NCI-H345 treated with DMSO at 0.1 percent for 48 hours (cell line): ENCODE data around the gene UNC13D.

Experiments
- DNase-seq: peaks from one replicate; lab custom pipeline; 2025; ENCODE audit not compliant: unreplicated experiment; lab: John Stamatoyannopoulos, UW

UNC13D gene

DNA sequence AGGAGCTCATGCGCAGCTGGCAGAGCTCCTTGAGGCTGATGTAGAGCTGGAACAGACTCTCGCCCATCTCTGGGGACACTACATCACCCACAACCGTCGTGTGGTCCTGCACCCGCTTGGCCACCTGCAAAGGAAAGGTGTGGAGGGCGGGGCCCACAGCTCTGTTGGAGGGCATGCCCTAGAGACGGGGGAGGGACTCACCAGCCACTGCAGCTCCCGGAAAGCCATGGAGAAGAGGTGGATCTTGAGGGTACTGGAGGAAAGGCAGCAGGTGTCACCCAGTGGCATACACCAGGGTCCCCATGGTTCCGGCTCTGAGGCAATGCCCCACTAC, 8.6 kb downstream of the UNC13D start:
- no peak for DNase-seq

DNA sequence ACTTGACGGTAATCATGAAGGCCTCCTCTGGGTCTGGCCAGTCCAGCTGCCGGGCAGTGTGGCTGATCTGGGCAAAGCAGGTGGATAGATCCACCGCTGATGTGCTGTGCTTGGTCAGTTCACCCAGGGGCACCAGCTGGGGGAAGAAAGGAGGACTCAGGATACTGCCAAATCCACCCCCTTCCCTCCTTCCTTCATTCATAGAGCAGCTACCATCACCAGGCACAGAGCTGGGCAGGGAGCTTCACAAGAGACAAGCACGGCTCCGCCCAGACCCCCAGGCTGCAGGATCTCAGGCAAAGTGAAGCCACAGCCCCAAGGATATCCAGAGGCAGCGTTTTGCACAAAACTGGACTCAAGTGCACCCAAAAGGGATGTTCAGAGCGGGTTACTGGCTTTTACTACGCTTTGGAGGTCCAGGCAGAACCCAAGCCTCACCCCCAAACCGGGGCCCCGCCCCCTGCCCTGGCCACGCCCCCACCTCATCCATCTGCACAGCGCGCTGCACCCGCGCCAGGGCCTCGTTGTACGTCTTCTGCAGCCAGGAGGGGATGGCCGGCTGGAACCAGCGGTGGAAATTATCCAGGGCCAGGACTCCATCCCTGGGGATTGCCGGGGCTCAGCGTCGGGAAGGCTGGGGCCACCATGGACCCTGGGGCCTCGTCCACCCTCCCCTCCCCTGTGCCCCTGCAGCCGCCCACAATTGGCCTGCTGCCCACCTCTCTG, 9.1 kb downstream of the UNC13D start:
- no peak for DNase-seq

DNA sequence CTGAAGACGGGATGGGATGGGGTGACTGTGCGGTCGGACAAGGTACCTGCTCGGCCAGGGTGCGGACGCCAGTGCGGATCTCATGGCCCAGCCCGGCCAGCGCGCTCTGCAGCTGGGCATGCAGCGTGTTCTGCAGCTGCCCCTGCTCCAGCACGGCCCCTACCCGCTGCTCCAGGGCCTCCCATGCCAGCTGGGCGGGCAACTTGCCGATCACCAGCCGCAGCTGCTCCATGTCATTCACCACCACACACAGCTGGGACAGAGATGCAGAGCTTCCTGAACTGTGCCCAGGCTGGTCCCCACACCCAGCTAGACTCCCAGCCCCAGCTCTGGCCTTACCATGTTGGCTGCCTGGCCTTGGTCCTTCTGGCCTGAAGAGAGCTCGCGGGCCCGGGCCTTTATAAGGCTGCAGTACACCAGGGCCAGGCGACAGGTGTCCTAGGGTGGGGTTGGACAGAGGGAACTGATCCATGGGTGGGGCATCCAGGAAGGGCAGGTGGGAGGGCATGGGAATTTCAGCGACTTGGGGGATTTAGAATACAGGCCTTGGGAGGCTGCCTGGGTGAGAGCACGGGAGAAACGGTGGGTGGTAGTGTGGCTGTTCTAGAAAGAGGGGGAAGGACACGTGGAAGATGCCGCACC, 9.8 kb downstream of the UNC13D start:
- DNase-seq: no peak

DNA sequence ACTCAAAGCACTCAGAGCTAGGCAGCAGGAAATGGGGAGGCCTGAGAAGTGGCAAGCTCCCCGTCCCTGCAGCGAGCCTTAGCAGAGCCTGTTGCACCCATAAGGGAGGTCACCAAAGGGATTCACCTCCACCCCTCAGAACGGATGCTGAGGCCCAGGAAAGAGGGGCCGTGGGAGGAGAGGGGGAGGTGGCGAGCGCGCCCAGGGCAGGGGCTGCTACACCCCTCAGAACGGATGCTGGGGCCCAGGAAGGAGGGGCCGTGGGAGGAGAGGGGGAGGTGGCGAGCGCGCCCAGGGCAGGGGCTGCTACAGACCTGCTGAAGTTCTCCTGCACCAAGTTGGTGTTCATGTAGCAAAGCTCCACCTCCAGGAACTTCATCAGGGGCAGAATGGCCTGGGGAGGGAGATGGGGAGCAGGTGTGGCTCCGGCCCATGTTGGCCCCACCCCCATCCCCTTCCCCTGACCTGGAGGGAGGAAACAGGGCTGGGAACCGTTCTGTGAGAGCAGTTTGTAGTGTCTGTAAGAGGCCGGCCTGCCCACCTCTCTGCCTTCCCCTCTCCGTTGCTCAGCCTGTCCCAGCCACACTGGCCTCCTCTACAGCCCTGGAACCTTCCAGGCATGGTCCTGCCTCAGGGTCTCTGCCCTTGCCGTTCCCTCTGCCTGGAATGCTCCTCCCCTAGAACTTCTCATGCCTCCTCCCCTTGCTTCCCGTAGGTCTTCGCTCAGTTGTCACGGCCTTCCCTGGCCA, 11.4 kb downstream of the UNC13D start:
- DNase-seq: no peak

- no peak for DNase-seq
Measured at GRCh38 chr17:75832164-75832651, 12.0 kb downstream of the UNC13D start.

GRCh38 chr17:75831032-75831571, 13.1 kb downstream of the UNC13D start:
- DNase-seq: no peak

DNA sequence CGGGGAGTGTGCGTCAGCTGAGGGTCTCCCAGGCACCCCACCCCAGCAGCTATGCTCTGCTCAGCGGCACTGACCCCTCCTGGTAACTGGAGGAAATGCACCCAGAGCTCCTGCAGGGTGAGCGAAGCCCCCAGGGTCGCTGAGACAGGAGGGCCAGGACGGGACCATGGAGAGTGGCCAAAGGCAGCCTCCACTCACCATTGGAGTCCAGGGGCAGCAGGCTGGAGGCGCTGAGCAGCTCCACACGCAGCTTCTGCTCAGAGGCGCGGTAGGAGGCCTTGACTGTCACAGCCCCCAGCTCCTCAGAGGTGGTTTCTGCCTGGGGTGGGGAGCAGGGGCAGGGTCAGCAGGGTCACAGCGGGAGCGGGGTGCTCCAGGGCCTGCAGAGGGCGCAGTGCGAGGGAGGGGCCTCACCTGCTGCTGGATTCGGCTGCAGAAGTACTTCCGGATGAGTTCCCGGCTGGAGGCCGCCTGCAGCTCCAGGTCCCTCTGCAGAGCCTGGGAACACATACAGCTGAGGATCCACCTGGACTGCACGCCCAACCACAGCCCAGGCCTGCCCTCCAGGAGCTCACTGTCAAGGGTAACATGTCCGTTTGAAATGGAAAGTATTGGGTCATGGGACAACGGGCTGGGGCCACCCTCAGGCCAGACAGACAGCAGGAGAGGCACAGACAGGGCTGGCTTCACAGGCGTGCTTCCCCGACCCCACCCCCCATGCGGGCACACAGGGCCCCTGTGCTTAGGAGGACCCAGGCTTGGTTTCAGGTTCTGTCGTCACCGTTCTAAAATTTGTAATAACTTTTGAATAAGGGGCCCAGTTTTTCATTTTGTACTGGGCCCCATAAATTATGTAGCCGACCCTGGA, 13.8 kb downstream of the UNC13D start:
- no peak for DNase-seq

DNA sequence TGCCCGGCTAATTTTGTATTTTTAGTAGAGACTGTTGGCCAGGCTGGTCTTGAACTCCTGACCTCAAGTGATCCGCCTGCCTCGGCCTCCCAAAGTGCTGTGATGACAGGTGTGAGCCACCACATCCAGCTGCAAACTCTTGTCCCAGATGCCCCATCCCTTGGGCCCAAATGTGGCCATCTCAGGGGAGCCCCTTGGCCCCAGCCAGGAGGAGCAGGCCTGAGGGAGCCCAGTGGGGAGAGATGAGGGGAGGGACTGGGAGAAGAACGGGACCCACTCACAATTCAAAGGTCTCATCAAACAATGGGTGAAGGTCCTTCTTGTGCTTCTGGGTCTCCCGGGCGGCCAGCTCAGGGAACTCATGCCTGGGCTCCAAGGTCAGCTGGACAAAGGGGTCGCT, 14.5 kb downstream of the UNC13D start:
- no peak for DNase-seq

DNA sequence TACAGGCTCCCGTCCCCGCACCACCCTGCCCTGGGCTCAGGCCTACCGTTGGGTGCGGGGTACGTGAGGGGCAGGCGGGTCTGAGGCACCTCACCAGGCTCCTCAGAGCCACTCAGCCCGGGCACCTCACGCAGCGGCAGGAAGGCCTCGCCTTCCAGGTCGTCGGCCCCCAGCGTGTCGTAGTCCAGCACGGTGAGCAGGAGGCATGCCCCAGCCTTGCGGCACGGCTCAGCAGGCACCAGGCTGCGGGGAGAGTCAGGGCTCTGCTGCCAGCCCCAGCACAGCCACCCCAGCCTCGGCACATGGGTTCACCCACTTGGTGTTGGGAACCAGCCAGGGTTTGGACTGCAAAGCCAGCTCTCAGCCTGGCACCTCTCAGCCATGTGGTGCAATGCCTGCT, 15.5 kb downstream of the UNC13D start:
- DNase-seq: no peak

DNA sequence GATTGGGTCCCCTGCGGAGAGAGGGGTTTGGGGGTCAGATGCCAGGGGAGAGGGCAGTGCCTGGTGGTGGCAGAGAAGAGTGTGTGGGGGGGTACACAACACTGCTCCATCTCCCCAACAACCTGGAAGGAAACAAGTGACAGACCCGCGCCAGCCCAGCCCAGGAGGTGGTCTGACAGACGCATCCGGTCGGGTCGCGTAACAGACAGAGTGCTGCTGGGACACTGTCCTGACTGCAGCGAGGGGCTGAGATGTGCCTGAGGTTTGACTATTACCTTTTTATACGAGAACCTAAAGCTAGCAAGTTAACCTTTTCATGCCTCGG, 16.2 kb downstream of the UNC13D start:
- peak; percentile 51 for DNase-seq

- DNase-seq: peak; percentile 79
Measured at GRCh38 chr17:75827308-75828075, 16.7 kb downstream of the UNC13D start.

GRCh38 chr17:75826561-75827307, 17.5 kb downstream of the UNC13D start:
- no peak for DNase-seq

DNA sequence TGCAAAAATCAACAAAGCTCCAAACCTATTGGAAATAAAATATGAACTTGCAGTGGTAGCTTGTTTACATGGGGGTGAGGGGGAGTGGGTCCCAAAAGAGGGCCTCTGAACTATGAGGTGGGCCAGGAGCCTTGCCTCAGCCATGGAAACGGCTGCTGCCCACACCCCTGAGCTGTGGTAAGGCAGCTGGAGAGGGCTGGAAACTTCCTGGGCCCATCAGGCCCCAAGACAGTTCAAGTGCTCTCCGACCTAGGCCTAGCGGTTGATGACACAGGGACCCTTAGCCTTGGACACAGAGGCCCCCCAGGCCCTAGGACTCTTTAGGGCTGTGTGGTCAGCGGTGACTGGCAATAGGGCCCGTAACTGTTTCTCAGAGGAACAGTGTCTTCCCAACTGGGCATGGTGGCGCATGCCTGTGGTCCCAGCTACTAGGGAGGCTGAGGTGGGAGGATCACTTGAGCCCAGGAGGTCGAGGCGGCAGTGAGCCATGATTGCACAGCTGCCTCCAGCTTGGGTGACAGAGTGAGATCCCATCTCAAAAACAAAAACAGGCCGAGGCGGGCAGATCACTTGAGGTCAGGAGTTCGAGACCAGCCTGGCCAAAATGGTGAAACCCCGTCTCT, 18.3 kb downstream of the UNC13D start:
- no peak for DNase-seq

GRCh38 chr17:75825149-75825552, 19.1 kb downstream of the UNC13D start:
- DNase-seq: no peak

DNA sequence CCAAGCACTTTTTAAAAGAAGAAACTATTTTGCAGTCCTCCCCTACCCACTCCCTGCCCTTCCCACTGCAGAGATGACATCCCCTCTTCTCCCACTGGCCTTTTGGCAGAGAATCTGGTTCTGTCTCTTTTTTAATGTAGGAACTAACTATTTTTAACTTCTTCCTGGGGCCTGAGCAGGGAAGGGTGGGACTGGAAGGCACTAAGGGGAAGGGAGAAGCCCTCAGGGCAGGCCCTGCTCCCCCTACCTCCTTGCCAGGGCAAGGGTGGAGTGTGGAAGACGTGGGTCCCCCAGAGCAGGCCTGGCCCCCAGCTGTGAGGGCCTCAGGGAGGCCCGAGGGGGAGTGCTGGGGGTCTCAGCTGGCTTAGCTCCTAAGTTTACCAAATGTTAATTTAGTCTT, 19.5 kb downstream of the UNC13D start:
- DNase-seq: no peak

GRCh38 chr17:75824050-75824552, 20.1 kb downstream of the UNC13D start:
- DNase-seq: no peak

GRCh38 chr17:75823257-75824041, 20.8 kb downstream of the UNC13D start:
- no peak for DNase-seq

DNA sequence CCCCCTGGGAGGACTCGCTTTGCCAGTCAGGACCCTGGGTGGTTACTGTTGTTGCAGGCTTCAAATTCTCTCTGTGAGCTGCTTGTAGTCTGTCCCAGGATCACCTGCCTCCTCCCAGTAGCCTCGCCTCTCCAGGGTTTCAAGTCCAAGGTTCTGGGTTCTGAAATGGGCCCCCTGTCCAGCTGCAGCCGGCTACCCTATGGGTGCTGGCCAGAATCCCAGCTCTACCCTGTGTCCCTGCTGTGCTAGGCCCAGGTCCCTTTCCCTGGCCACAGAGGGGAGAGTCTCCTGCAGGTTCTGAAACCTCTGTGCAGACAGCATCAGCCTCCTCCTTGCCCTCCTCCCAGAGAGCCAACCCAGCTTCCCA, 21.4 kb downstream of the UNC13D start:
- DNase-seq: no peak
